ENCODE measurements around the gene SRRM5.
"Not testable (repeated sequence)": the region's sequence is repeated elsewhere in the genome, so short reads cannot be mapped to it uniquely, and the experiment has no call there.

Gene SRRM5

DNA sequence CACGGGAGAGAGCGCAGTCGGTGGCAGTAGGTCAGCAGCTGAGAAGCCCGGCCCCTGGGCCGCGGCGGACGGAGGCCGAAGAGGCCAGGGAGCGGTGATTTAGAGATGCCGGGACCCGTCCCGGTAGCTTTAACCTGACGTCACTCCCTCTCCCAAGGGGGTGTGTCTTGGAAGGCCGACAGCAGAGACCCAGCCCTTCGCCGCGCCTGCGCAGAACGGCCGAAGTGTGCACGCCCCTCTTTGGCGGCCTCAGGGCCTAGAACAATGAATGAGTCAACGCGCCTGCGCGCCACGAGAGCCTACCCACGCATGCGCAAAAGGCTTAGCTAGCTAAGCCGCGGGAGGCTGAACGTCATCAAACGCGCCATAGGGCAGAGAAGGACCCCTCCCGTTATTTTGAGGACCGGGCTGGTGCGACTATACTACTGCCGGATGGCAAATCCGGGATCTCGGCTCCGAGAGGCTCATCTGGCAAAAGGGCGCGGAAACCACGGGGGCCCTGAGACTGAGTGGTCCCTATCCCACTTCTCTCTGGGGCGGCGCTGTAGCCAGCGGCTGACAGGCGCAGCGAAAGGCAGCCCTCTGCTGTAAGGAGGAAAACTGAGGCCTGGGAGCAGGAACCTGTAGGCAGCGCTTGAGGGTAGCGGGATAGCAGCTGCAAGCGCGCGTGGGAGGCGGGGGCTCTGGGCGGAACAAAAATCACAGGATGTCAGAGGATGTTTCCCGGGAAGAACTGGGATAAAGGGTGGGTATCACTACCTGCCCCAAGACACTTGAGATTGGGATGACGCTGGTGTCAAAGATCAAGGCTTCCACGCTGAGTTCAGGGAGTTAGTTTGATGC lies 15.7 kb upstream of the SRRM5 start, which contains the start of the genes IRGQ and ZNF576:
Gene IRGQ, minus strand, starts transcription at position 136 of the 843 bp plus-strand sequence. CDS start 796 bp downstream, outside the sequence.
Gene ZNF576, plus strand, starts transcription at position 597 of the 843 bp plus-strand sequence. CDS start 514 bp downstream, outside the sequence.
- peak; percentile 100 for DNase-seq
- TF ChIP-seq POLR2A (IDR thresholded peaks at IDR 0.05; ENCODE audit: low read length): peak; percentile 63
- no peak for TF ChIP-seq GATA1 (IDR thresholded peaks at IDR 0.05; ENCODE audit: low read depth, low read length)

DNA sequence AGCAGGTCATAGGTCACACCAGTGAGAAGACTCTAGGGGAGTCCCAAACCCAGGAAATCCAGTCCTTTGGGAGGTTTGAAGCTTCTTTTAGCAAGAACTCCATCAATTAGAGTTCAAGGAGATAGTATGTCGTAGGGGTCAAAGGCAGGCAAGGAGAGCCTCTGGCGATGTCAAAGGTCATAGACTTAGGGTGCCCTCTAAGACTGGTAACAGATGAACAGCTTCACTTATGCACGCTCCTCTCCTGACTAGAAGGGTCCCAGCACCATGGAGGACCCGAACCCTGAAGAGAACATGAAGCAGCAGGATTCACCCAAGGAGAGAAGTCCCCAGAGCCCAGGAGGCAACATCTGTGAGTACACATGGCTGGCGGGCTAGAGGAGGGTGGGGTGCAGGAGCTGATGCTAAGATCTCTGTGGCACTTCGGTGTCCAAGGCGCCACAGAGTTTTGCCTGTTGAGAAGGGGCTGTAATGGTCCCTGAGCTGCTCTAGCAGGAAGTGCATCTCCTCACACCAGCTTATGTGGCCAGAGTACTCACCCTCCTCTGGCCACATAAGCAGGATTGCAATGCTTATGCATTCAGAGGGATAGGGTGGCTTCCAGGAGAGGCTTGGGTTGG lies 14.9 kb upstream of the SRRM5 start:
- TF ChIP-seq GATA1 (IDR thresholded peaks at IDR 0.05; ENCODE audit: low read depth, low read length) (no peak), POLR2A (IDR thresholded peaks at IDR 0.05; ENCODE audit: low read length) (no peak)
- DNase-seq: peak; percentile 58 to 62

DNA sequence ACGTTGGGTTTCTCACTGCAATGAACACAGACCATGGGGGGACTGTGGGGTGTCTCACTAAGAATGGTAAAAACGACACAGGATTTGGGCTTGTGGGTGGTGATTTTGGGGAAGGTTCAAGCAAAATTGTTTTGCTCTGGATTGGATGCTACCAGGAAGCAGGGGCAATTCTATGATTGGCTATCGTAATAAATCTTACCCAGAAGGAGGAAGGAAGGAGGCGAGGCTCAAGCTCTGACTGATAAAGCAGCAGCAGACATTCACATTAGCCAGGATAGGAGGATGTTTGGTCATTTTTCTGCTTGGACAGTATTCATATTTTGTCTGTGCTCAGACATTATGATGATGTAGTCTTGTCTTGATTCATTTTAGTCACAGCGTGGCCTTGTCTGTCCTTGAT lies 14.0 kb upstream of the SRRM5 start:
- DNase-seq: no peak
- TF ChIP-seq POLR2A (IDR thresholded peaks at IDR 0.05; ENCODE audit: low read length) (no peak), GATA1 (IDR thresholded peaks at IDR 0.05; ENCODE audit: low read depth, low read length) (no peak)

- no peak for DNase-seq
- TF ChIP-seq GATA1 (IDR thresholded peaks at IDR 0.05; ENCODE audit: low read depth, low read length) (no peak), POLR2A (IDR thresholded peaks at IDR 0.05; ENCODE audit: low read length) (no peak)
Observed at GRCh38 chr19:43598445-43599240, 13.2 kb upstream of the SRRM5 start.

DNA sequence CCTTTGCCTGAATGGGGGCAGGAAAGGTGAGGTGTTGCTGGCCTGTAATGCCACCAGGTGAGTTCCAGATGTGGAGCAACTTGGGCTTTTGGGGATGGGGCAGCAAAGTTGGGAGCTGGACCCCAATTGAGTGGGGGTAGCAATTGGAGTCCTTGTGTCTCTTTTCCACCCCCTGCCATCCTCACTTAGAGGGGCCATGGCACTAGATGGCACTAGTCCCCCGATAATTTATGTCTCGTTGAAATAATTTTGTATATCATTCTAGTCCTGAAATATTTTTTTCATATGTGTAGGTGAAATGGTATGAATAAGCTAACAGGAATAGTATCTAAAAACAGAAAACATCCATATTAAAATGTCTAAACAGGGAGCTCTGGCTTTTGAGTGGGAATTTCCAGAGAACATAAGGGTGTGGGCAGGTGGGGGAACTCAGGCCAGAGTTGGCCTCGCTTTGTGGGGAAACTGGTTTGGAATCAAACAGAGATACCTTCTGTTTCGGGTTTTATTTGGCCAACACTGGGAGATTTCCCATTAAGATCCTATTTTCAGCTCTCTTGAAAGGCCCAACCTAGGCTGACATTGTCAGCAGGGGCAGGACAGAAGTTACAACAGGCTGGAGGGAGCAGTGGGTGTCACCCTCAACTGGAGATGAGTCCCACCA lies 12.1 kb upstream of the SRRM5 start:
- TF ChIP-seq GATA1 (IDR thresholded peaks at IDR 0.05; ENCODE audit: low read depth, low read length) (no peak), POLR2A (IDR thresholded peaks at IDR 0.05; ENCODE audit: low read length) (no peak)
- DNase-seq: no peak

- not testable (repeated sequence) for DNase-seq
Observed at GRCh38 chr19:43600326-43600725, 11.6 kb upstream of the SRRM5 start.

GRCh38 chr19:43605875-43606568 lies 5.9 kb upstream of the SRRM5 start:
- no peak for DNase-seq

DNA sequence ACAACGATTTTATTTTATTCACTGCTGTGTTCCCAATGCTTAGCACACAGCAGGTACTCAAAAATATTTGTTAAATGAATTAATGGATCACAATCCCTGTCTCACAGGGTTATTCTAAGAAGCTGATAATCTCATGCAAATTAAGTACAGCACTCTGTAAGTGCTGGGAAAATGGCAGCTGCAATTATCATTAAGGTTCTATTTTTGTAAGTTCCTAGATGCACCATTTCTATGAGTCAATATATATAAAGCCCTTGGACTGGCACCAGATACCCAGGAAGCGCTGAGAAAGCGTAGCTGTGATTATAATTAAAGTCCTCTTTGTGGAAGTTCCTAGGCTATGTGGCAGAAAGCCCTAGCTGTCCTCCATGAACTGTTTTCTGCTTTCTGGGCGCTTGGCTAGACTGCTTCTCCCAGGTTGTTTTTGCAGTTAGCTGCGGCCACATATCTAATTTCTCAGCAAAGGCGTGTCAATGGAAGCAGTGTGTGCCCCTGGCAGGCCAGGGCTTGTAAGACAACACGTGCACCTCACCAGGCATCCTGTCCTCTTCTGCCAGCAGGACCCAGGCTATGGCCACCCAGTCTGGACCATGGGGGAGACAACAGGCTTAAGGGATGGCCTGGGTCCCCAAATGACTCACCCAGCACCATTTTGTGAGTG lies 5.2 kb upstream of the SRRM5 start:
- TF ChIP-seq POLR2A (IDR thresholded peaks at IDR 0.05; ENCODE audit: low read length) (no peak), GATA1 (IDR thresholded peaks at IDR 0.05; ENCODE audit: low read depth, low read length) (no peak)
- DNase-seq: no peak

More at GRCh38 chr19:43605875-43606568, 5.9 kb upstream of the SRRM5 start:
- TF ChIP-seq POLR2A (IDR thresholded peaks at IDR 0.05; ENCODE audit: low read length) (no peak), GATA1 (IDR thresholded peaks at IDR 0.05; ENCODE audit: low read depth, low read length) (no peak)

DNA sequence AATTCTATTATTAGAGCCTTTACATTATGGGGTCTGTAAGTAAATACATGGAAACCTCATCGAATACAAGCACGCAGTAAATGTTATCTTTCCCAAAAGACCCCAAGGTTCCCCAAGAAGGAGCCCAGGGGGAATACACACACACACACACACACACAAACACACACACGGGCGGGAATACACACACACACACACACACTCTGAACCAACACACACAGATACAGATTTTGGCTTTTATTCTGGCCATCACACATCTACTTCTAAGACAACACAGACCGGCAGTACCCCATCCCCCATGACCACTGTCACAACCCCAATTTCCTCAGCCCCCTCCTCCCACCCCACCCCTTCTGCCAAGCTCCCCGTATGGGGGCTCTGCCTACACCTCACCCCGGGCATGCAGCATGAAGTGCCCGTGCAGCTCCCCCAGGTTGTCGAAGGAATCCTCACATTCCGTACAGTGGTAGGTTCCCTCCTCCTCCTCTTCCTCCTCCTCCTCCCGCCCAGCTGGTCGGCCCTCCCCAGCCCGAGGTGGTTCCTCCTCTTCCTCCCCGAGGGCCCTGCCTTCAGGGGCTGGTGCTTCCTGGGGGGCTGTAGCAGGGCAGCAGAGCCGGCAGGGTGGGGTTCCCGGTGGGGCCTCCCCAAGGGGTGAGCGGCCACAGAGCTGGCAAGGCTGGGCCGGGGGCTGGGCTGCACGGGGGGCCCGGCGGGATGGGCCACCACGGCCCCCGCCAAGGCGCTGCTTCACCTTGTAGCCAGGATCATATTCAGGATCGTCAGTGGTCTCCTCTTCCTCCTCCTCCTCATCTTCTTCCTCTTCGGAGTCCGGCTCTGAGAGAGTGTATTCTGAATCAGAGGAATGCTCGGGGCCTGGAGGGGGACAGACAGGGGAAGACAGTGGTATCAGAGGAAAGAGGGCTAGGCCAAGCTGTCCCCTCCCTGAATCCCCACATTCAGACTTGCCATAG lies 4.4 kb upstream of the SRRM5 start:
- no peak for DNase-seq
- TF ChIP-seq GATA1 (IDR thresholded peaks at IDR 0.05; ENCODE audit: low read depth, low read length) (no peak), POLR2A (IDR thresholded peaks at IDR 0.05; ENCODE audit: low read length) (no peak)

DNA sequence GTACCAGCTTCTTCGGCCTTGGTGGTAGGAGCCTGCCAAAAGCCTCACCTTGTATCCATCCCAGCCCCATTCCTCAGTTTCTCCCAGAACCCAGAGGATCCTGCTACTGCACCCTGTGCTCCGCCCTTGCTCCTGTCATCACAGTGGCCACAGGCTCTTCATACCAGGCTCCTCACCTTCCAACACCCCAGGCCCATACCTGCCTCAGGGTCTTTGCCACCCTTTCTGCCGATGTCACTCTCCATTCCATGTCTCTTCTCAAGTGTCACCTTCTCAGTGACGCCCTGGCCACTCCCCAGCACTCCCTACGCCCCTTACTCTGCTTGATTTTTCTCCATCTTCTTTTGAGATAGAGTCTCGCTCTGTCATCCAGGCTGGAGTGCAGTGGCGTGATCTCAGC lies 2.0 kb upstream of the SRRM5 start:
- no peak for TF ChIP-seq POLR2A (IDR thresholded peaks at IDR 0.05; ENCODE audit: low read length)
- no peak for TF ChIP-seq GATA1 (IDR thresholded peaks at IDR 0.05; ENCODE audit: low read depth, low read length)
- peak in 1 of 2 experiments; percentile 28 for DNase-seq

DNA sequence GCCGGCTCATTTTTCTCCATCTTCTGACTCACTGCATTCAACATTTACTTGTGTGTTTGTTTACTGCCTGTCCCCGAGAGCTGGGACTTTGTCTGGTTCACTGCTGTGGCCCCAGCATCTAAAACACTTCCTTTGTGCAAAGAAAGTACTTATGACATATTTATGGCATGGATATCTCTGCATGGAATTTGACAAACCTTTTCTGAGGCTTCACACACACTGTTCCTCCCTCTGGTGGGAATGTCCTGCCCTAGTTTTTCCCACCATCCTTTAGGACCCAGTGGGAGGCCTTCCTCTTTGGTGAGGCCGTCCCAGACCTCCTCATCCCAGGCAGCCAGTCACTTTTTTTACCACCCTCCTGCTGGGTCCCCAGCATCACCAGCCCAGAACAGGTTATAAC lies 1.4 kb upstream of the SRRM5 start:
- no peak for TF ChIP-seq POLR2A (IDR thresholded peaks at IDR 0.05; ENCODE audit: low read length)
- no peak for TF ChIP-seq GATA1 (IDR thresholded peaks at IDR 0.05; ENCODE audit: low read depth, low read length)
- DNase-seq: no peak
